ENCODE results near the gene GALNT17. TPM values are rescaled to one million over a fixed set of nuclear protein-coding genes. Genes with fewer than 3 reads are reported as not detected.

GALNT17 gene
- total RNA-seq, 1 experiment from 2014 or later = not detected

DNA sequence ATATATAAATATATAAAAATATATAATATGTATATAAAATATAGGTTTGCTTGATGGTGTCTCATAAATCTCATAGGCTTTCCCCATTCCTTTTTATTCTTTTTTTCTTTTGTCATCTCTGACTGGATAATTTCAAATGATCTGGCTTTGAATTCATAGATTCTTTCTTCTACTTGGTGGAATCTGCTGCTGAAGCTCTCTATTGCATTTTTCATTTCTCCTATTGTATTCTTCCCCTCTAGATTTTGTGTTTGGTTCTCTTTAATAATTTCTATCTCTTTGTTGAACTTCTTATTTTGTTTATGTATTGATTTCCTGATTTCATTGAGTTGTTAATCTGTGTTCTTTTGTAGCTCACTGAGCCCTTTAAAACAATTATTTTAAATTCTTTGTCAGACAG is 629.4 kb downstream of the GALNT17 start:
- ATAC-seq (no peak), DNase-seq (ENCODE audit: low read depth, low spot score) (no peak)
- CTCF ChIA-PET = no interaction called here
- no TSS peak for BruUV-seq (replicated peaks)
- Histone ChIP-seq H3K9me3 (ENCODE audit: control insufficient read depth, insufficient read depth, low read depth, low read length) (peaks cover 6% of the 10 kb centered on the region; the same call in 1 of the 2 replicates), H3K27me3 (ENCODE audit: control insufficient read depth, insufficient read depth, low read length) (no peaks in the 10 kb centered on the region), H3K4me1 (ENCODE audit: control insufficient read depth, insufficient read depth, low read length) (no peaks in the 10 kb centered on the region), H3K36me3 (ENCODE audit: control insufficient read depth, insufficient read depth, low read length) (no peaks in the 10 kb centered on the region), H3K27ac (ENCODE audit: low read length) (no peak overlapping the region), H3K4me3 (ENCODE audit: low read depth in 2 of 2, low read length in 2 of 2) (no peak overlapping the region)
- TF ChIP-seq SIN3A (IDR thresholded peaks at IDR 0.05; ENCODE audit: borderline replicate concordance, insufficient read depth, low read depth, low read length) (no peak), TCF7L2 (IDR thresholded peaks at IDR 0.05; ENCODE audit: low read depth, low read length) (no peak), POLR2AphosphoS5 (IDR thresholded peaks at IDR 0.05; ENCODE audit: low read depth, low read length) (no peak)
- TF ChIP-seq, protein P1, sequence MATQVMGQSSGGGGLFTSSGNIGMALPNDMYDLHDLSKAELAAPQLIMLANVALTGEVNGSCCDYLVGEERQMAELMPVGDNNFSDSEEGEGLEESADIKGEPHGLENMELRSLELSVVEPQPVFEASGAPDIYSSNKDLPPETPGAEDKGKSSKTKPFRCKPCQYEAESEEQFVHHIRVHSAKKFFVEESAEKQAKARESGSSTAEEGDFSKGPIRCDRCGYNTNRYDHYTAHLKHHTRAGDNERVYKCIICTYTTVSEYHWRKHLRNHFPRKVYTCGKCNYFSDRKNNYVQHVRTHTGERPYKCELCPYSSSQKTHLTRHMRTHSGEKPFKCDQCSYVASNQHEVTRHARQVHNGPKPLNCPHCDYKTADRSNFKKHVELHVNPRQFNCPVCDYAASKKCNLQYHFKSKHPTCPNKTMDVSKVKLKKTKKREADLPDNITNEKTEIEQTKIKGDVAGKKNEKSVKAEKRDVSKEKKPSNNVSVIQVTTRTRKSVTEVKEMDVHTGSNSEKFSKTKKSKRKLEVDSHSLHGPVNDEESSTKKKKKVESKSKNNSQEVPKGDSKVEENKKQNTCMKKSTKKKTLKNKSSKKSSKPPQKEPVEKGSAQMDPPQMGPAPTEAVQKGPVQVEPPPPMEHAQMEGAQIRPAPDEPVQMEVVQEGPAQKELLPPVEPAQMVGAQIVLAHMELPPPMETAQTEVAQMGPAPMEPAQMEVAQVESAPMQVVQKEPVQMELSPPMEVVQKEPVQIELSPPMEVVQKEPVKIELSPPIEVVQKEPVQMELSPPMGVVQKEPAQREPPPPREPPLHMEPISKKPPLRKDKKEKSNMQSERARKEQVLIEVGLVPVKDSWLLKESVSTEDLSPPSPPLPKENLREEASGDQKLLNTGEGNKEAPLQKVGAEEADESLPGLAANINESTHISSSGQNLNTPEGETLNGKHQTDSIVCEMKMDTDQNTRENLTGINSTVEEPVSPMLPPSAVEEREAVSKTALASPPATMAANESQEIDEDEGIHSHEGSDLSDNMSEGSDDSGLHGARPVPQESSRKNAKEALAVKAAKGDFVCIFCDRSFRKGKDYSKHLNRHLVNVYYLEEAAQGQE (IDR thresholded peaks at IDR 0.05; ENCODE audit: insufficient read depth in 1 of 2, low read depth in 2 of 2, low read length in 1 of 2) = no peak
- TF ChIP-seq, protein P2, sequence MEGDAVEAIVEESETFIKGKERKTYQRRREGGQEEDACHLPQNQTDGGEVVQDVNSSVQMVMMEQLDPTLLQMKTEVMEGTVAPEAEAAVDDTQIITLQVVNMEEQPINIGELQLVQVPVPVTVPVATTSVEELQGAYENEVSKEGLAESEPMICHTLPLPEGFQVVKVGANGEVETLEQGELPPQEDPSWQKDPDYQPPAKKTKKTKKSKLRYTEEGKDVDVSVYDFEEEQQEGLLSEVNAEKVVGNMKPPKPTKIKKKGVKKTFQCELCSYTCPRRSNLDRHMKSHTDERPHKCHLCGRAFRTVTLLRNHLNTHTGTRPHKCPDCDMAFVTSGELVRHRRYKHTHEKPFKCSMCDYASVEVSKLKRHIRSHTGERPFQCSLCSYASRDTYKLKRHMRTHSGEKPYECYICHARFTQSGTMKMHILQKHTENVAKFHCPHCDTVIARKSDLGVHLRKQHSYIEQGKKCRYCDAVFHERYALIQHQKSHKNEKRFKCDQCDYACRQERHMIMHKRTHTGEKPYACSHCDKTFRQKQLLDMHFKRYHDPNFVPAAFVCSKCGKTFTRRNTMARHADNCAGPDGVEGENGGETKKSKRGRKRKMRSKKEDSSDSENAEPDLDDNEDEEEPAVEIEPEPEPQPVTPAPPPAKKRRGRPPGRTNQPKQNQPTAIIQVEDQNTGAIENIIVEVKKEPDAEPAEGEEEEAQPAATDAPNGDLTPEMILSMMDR (IDR thresholded peaks at IDR 0.05) = no peak
- in situ Hi-C loops (cut with HindIII; ENCODE audit: low pct_unique_long_range_greater_than_20kb, low sequenced_read_pairs) (no loop called here), intact Hi-C loops (cut with micrococcal nuclease; ENCODE audit: unreplicated experiment) (no loop called here)
- POLR2A ChIA-PET = no interaction called here

Small RNA genes within 50 kb of the gene (microRNA-seq; reads per million reads assigned to microRNA genes)
- gene MIR3914-1 (ENCODE audit: unreplicated experiment) (not detected), gene MIR3914-2 (ENCODE audit: unreplicated experiment) (not detected)
